ENCODE data around the gene MSI2.

MSI2 gene

DNA sequence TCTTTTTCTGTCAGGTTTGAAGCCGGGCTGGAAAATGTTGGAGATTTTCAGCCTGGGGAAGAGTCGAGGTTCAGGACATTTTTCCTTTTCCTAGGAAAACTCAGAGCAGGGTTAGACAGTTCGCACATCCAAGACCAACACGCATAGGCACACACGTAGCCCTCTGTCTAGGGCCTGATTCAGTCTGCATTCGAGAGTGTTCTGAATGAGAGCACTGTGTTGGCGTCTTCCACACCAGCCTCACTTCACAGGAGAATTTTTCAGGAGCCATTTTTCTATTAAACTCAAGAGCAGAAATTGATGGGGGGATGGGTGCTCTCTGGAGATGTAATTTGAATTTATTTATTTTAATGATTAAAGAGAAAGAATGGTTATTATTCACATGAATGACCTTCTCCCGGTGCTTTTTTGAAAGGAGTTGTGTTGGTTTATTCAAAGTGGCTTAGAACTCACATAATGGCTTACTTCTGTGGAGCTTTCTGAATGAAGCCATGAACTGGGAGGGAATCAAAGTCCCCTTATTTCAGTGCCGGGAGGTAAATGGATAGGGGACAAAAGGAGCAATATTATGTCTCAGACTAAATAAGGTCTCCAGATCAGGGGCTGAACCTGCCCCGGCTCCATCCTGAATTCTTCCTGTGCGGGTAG lies 294.5 kb downstream of the MSI2 start:
- peak in 4 of 56 donors; percentile 15 to 35 (median 20) for DNase-seq

GRCh38 chr17:57551321-57552079 lies 295.2 kb downstream of the MSI2 start:
- no peak for DNase-seq

- peak in 32 of 56 donors; percentile 19 to 81 (median 42) for DNase-seq
Measured at GRCh38 chr17:57552114-57552624, 295.8 kb downstream of the MSI2 start.

GRCh38 chr17:57553526-57553925 lies 297.2 kb downstream of the MSI2 start:
- DNase-seq: no peak

- peak in 19 of 56 donors; percentile 14 to 71 (median 28) for DNase-seq
Measured at GRCh38 chr17:57553991-57554825, 297.9 kb downstream of the MSI2 start.

- peak in 31 of 56 donors; percentile 22 to 77 (median 50) for DNase-seq
Measured at GRCh38 chr17:57554826-57555635, 298.7 kb downstream of the MSI2 start.

- no peak for DNase-seq
Measured at GRCh38 chr17:57555636-57556175, 299.4 kb downstream of the MSI2 start.

DNA sequence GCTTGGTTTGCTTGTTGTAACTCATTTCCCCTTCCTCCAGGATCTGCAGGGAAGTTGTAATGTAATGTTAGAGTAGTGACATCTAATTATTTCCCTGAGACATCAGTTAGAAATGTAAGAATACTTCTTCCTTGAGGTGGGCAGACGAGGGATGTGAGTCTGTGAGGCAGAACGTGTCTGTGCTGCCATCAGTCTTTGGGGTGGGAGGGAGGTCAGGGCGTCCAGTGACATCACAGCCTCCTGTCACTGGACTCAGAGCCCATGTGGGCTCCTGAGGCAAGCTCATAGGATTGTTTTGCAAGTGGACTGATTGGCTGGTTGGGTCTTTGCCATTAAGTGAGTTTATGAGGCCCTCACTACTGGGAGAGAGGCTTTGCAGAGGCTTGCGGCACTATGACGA lies 300.0 kb downstream of the MSI2 start:
- DNase-seq: no peak

GRCh38 chr17:57556977-57557376 lies 300.7 kb downstream of the MSI2 start:
- no peak for DNase-seq

DNA sequence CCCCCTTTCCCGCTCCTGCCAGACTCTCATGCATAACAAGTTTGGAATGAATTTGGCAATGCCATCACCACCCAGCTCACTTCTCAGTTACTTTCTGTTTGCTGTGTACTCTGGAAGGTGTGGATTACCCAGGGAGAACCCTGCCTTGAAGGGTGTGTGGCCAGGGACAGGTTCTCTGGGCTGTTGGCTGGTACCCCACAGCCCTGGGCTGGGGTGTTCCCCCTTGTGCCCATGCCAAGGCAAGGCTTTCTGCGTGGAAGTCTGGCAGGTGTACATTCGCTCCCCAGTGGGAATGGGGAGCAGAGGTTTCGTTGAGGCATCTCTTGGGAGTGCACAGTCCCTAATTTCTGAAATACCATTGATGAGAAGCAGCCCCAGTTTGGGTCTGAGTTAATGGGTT lies 301.1 kb downstream of the MSI2 start:
- DNase-seq: no peak

DNA sequence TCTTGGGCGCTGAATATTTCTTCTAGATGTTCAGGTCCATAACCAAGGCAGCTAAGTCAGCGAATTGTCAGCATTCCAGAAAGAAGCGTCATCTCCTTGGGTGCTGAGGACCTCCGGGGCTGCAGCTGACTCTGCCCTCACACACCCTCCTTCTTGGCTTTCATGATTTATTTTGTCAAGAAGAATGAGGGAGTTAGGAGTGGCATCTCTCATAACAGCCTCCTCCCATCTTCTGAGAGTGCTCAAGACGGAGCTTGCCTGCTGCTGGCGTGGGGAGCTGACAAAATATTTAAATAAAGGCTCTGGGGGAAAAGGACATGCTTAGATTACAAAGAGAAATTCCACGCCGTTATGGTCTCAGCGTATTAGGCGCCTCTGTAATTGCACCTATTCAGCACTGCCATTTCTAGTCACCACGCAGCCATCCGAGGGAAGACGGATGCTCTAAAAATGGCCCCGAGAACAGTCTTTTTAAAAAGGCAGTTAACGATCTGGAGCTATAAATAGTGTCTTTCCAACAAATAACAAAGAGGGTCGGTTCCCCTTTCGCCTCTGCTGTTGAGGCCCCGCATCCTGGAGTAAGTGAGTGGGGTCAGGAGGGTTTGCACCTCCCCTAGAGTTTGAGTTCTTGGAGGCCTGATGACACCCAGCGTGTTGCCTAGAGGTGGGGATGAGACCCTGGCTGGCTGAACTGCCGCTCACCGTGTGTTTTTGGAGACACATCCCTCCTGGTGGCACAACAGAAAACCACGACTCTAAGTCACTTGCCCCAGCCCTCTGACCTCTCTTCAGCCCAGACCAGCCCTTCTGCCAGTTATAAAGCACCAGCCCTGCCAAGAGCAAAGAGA lies 301.7 kb downstream of the MSI2 start:
- no peak for DNase-seq

DNA sequence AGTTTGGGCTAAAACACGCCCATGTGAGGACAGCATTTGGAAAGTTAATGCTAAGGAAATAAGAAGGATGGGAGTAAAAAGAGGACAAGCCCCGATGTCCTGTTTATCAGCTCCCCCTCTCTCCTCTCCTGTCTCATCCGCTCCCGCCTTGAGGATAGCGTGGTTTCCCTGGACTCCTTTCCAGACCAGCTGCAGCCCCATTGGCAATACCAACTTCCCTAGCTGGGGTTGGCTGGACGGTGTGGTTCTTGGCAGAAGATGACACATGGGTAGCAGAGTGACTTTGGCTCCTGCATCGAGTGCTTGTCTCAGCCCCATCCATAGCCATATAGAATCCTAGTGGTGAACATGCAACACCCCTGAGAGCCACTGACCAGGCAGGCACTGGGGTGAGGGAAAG lies 302.9 kb downstream of the MSI2 start:
- no peak for DNase-seq

- DNase-seq: no peak
Measured at GRCh38 chr17:57559634-57560318, 303.5 kb downstream of the MSI2 start.

- no peak for DNase-seq
Measured at GRCh38 chr17:57560319-57560705, 304.0 kb downstream of the MSI2 start.

DNA sequence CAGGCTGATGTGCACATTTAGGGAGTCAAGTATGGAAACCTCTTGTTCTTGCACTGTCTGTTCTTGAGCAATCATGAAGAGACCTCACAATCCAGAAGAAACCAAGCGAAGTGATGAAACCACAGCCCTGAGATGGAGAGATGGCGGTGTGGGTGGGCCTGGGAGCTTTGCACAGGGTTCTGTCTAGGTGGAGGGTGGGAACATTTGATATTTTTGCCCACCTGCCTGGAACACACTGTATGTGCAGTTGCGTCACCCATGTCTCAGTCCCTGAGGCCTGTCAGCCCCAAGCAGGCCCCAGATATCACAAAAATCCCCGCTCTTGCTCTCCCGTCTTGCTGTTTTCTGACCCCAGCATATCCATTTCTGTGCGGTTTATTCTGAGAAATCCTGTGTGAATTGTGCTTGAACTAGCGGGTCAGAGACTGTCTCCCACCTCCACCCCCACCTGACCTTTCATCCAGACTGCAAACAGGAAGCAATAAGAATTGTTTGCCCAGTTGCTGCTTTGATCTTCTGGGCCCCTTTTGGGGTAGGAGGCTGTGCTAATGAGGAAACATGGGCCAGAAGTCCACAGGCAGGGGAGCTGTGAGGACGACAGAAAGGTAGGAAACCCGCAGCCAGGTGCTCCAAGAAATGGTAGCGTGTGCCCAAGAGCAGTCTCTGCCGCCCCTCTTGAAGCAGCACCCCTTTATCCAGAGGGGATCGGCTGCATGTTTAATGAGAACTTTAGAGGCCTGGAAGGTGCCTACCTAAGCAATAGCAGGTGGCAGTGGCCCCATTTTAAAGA lies 304.9 kb downstream of the MSI2 start:
- no peak for DNase-seq

DNA sequence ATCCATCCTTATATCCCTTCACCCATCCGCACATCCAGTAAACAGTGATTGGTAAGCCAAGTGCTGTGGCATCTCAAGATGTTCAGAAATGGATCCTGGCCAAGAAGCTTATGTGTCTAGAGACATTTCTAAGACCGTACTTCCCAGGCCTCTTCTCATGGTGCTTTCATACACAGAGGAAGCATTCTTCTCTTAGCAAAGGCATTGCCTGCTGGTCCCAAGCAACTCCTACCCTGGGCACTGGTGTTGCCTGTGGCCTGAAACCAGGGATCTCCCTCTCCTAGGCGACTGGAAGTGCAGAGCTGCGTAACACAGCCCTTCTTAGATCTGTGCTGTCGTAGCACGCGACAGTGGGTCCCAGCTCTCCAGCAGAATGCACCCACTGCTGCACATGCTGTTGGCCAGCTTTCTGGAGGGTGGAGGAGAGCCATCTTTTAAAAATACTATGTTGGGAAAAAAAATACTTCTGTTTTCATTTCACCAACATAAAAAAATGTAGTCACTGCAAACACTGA lies 305.9 kb downstream of the MSI2 start:
- peak in 19 of 56 donors; percentile 19 to 76 (median 39) for DNase-seq

- DNase-seq: peak in 12 of 56 donors; percentile 15 to 46 (median 30)
Measured at GRCh38 chr17:57563958-57564357, 307.6 kb downstream of the MSI2 start.

DNA sequence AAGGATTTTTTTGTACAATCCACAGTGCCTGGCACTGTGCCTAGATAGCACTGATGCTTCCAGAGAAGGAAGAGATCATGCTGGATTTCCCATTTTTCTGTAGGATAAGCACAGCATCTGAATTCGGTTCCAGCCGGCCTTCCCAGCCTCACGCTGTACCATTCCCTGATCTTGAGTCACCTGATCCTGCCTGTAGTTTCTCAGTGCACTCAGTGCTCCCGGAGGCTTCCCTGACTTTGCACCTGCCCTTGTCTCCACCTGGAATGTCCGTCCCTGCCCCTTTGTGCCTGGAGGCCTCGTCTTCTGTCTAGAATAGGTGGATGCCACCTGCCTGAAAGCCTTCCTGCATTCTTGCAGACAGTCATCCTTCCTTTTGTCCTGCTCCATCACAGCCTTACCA lies 308.9 kb downstream of the MSI2 start:
- no peak for DNase-seq

Measured in nucleus accumbens (tissue), 56 donors.